Muscle of arm (tissue), 12 donors: Measurements from ENCODE around the gene CAMK2B. TPM values are rescaled to one million over a fixed set of nuclear protein-coding genes. Genes with fewer than 3 reads are reported as not detected.

ENCODE experiments used
- DNase-seq: peaks from one replicate; pipeline ENCODE4 v3.0.0-alpha.2; 2013
- polyA plus RNA-seq, 12 donors: library from polyadenylated mRNA; unstranded; fragments of 120-200 nt; gene quantifications; one replicate each; pipeline ENCODE4 v1.2.1, GENCODE V29; 2013; ENCODE audit not compliant: insufficient read length in 12 of 12

The CAMK2B gene
- polyA plus RNA-seq, 12 donors: 3.6 to 1,562 (median 12.8) TPM

GRCh38 chr7:44288381-44288685, 37.1 kb downstream of the CAMK2B start:
- no peak for DNase-seq

DNA sequence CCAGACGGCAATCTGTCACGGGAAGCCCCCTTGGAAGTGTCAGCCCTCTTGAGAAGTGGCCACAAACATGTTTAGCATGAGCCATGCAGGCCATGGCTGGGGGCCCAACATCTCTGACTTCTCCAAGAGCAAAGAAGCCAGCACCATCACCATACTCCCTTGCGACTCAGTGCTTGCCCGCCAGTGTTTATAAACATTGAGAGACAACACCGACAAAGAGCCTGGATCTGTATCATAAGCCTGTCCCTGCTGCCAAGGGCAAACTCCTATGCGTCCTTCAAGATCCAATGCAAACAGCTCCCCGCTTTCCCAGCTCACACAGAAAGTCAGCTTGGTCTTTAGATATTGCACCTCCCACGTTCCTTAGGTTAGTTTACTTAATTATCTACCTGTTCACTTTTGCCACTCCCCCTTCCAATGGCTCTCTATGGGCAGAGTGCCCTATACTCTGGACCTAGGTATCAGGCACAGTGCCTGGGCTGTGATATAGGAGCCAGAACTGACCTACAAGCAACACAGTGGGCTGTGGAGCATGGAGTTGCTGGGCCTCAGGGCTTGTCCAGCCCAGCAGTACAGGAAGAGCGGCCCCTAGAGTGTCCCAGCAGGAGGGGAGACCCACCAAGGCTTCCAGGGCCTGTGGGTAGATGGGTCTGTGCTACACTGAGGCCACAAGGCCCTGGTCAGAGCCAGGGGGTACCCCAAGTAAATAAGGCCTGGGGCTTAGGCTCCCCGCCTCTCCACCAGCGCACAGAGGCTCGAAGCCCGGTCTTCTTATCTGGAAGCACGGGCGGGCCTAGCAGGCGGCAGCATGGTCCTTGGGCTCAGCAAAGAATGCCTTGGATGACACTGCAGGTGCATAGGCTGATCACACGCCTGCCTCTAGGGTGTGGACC, 37.7 kb downstream of the CAMK2B start:
- DNase-seq: no peak

GRCh38 chr7:44286618-44287487, 38.5 kb downstream of the CAMK2B start:
- DNase-seq: no peak

GRCh38 chr7:44286182-44286617, 39.2 kb downstream of the CAMK2B start:
- no peak for DNase-seq

DNA sequence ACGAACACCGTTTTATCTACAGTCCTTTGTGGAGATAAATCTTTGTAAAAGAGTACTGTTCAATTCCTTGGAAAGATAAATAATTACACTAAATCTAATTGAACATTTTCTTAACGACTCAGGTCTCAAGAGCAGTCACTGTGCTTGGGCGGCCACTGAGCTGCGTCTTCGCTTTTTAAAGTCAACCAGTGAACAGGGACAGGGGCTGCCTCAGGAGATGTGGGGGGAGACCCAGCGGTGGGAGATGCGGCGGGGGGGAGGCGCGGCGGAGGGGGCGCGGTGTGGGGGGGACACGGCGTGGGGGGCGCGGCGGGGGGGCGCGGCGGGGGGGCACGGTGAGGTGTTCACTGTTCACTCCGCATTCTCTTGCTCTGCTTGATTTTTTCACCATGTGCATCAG, 39.8 kb downstream of the CAMK2B start:
- DNase-seq: no peak

GRCh38 chr7:44284881-44285541, 40.4 kb downstream of the CAMK2B start:
- DNase-seq: no peak

DNA sequence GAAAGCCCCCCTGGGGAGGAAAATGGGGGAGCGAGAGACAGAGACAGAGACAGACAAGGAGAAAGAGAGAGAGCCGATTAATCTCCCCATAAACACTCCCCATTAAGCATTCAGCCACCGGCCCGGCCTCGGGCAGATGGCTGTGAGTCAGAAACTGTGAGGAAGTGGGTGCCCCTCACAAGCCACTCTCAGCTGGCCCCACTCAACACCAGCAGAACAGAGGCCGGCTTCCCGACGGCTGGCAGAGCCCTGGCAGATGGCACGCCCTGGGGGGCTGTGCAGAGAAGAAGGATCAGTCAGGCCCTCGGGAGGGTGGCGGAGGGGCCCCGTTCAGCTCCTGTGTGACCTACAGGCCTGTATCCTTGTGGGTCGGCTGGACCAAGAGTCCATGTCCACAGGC, 41.2 kb downstream of the CAMK2B start:
- no peak for DNase-seq

DNA sequence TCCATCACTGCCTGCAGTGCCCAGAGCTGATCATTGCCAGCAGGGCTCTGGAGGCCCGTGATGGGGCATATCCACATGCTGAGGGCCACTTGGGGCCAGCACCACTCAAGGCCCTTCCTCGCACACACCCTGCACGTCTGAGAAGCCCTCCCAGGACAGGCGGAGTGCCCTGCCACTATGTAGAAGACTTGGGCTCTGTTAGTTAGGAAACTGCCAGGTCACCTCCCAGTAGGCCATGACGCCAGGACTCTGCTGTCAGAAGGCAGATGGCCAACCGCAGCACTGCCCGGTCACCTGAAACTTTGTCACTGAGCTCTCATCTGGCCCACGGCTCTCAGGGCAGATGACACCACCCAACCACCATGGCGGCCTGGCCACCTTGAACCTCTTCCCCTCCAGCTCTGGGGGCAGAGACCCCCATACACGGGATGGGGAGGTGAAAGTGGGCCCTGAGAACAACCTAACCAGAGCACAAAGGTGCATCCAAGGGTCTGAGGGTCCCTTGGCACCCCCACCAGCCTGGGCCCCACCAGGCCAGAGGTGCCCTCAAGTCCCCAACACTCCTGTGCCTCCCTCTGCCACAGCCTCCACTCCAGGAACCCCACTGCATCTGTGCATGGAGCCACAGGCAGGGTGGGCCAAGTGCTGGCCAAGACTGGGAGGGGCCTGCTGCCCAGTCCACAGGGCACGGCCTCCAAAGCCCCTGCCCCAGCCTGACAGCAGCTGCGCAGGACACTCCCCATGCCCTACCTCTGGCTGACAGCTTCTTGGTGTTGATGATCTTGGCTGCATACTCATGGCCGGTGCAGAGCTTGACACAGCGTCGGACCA, 41.8 kb downstream of the CAMK2B start:
- DNase-seq: no peak

- no peak for DNase-seq
Measured at GRCh38 chr7:44282601-44283171, 42.7 kb downstream of the CAMK2B start.

- no peak for DNase-seq
Measured at GRCh38 chr7:44281811-44282600, 43.4 kb downstream of the CAMK2B start.

- no peak for DNase-seq
Measured at GRCh38 chr7:44280993-44281721, 44.2 kb downstream of the CAMK2B start.

DNA sequence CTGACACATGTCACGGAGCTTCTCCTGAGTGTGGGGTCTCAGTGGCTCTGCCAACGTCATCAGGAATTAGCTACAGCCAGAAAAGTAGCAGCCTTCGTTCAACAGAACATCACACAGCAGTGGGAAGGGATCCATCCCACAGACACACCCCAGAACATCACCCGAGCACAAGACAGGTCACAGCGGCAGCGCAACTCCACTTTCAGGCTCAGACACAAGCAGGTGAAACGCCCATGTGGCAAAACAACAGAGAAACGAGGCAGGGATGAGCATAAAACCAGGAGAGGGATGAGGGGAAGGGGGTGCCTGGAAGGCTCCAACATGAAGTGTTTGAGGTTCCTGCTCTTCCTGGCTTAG, 44.8 kb downstream of the CAMK2B start:
- no peak for DNase-seq

GRCh38 chr7:44279731-44280505, 45.5 kb downstream of the CAMK2B start:
- DNase-seq: no peak

- no peak for DNase-seq
Measured at GRCh38 chr7:44279286-44279685, 46.1 kb downstream of the CAMK2B start.

GRCh38 chr7:44278451-44279161, 46.8 kb downstream of the CAMK2B start:
- DNase-seq: no peak

GRCh38 chr7:44277851-44278250, 47.5 kb downstream of the CAMK2B start:
- DNase-seq: no peak

DNA sequence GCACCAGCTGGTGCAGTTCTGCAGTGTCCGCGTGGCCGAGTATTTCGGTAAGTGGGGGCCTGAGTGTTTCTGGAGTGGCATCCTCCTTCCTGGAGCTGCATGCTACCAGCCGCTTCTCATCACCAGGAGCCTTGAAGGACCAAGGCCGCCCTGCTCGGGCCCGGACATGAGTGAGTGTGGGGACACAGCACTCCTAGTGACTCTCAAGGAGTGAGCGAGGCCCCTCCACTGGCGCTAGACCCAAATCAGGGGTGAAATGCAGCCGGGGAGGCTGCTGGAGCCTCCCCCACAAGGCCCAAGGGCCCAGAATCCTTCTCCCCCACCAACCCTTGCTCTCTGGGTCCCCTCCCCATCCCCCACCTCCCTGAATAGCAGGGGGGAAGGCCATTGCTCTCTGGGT, 48.0 kb downstream of the CAMK2B start:
- DNase-seq: no peak

DNA sequence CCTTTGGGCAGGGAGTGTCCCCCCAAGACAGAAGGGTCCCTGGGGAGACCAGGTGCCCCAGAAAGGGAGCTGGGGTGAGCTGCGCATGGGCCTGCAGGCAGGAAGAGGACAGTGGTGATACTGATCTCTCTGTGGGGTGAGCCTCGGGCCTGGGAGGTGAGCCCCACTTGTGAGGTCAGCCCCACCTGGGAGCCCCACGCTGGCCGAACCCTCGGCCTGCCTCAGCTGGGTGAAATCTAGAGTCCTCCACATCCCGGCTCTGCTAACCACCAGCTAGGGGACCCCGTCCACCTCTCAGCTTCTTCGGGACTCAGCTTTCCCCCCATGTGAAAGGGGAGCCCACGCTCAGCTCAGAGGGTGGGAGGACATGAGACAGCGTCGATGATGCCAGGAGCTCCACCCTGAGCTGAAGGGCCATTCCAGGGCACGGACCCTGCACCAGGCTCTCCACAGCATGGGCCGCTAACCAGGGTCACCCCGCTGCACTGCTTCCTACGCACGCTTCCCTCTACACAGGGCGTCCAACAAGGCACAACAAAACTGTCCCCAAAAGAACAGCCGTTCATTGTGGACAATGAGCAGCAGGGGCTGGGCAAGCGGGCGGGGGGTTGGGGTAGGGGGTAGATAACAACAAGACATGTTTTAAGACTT, 48.7 kb downstream of the CAMK2B start:
- DNase-seq: no peak
